Loucy (cell line): ENCODE data around the gene RELT.

Experiments used
- CTCF ChIP-seq: fragments of 200-600 bp; sonication (generic); conservative IDR thresholded peaks from 2 replicates; pipeline ENCODE4 v1.5.1; 2014; ENCODE audit warnings: mild to moderate bottlenecking, antibody characterized with exemption, low read length
- EZH2phosphoT487 ChIP-seq: fragments of 200-600 bp; IDR thresholded peaks from 2 replicates; pipeline ENCODE4 v1.6.1; 2018; ENCODE audit warnings: antibody characterized with exemption, mild to moderate bottlenecking, moderate library complexity, borderline replicate concordance

GRCh38 chr11:73431396-73431795 lies 55.2 kb downstream of the RELT start:
- TF ChIP-seq CTCF = no peak
- no peak for TF ChIP-seq EZH2phosphoT487
